ENCODE results near the gene TBCCD1. TPM values are rescaled to one million over a fixed set of nuclear protein-coding genes. Genes with fewer than 3 reads are reported as not detected.

Gene TBCCD1
- total and polyA plus RNA-seq, 2 donors (not counting 3 experiments of a cell fraction or from before 2014, with no cell fraction given): 16.5 to 16.6 TPM

GRCh38 chr3:186612065-186612464, 44.9 kb upstream of the TBCCD1 start:
- CTCF ChIA-PET: interaction anchor here (1.2 to 4.0 kb wide), 4 partner anchors 15 to 629 kb away, joined by 3 to 33 read pairs (median 8); no protein-coding TSS in a partner anchor
- Histone ChIP-seq H3K27ac (ENCODE audit: insufficient read depth, low read depth, low read length) (no peak overlapping the region), H3K4me1 (ENCODE audit: control insufficient read depth, extremely low read depth, insufficient read depth, low read length) (peaks cover 5% of the 10 kb centered on the region), H3K4me2 (ENCODE audit: insufficient read depth, low read length) (no peak overlapping the region), H3K79me2 (ENCODE audit: control insufficient read depth, insufficient read depth, low read length) (no peaks in the 10 kb centered on the region), H4K20me1 (replicated peaks; ENCODE audit: control insufficient read depth, extremely low read depth, insufficient read depth, low read length) (no peaks in the 10 kb centered on the region), H3K36me3 (ENCODE audit: control insufficient read depth in 2 of 2, extremely low read depth in 1 of 2, insufficient read depth in 2 of 2, low read length in 2 of 2) (no peaks in the 10 kb centered on the region), H3K9me1 (replicated peaks; ENCODE audit: control insufficient read depth, extremely low read depth, insufficient read depth, low read length) (no peaks in the 10 kb centered on the region), H2AFZ (ENCODE audit: low read depth, low read length) (no peak overlapping the region), H3K27me3 (ENCODE audit: control insufficient read depth in 2 of 2, insufficient read depth in 2 of 2, low read length in 2 of 2) (peaks cover 3 to 8% of the 10 kb centered on the region in 2 experiments), H3K4me3 (replicated peaks in 1 of 3; ENCODE audit: insufficient read depth in 1 of 3, low read depth in 1 of 3, low read length in 3 of 3) (no peak overlapping the region), H3K9me3 (replicated peaks; ENCODE audit: control insufficient read depth, insufficient read depth, low read length) (no peaks in the 10 kb centered on the region), H3K9ac (replicated peaks; ENCODE audit: extremely low read depth, insufficient read depth, low read length) (no peak overlapping the region)
- dilution Hi-C loops (cut with MboI; ENCODE audit: extremely low pct_ligation_motif_present, low sequenced_read_pairs) (no loop called here), intact Hi-C loops (cut with micrococcal nuclease) (loop anchor here (10.0 kb wide), 1 partner anchor 553 kb away; no protein-coding TSS in a partner anchor)
- no TSS peak for BruUV-seq (replicated peaks)
- FAIRE-seq: no peak
- TF ChIP-seq MAX (IDR thresholded peaks at IDR 0.05; ENCODE audit: insufficient read depth, insufficient read length) (no peak), CTCF (IDR thresholded peaks at IDR 0.05; ENCODE audit: extremely low read depth in 1 of 2, insufficient read depth in 1 of 2, low read depth in 1 of 2, low read length in 2 of 2) (no peak)
- POLR2A ChIA-PET: no interaction called here
- DNase-seq (ENCODE audit: low read depth, low spot score): no peak

- TF ChIP-seq FOS (IDR thresholded peaks at IDR 0.05; ENCODE audit: borderline replicate concordance, insufficient read depth, low read length): no peak
- TF ChIP-seq MYC (IDR thresholded peaks at IDR 0.05; ENCODE audit: low read depth, low read length): no peak
- TF ChIP-seq POLR2AphosphoS5 (IDR thresholded peaks at IDR 0.05; ENCODE audit: insufficient read depth, low read depth, low read length): no peak
- no peak for TF ChIP-seq GATA2 (IDR thresholded peaks at IDR 0.05; ENCODE audit: insufficient read depth, insufficient read length, low read depth, low read length)
- TF ChIP-seq MAX (IDR thresholded peaks at IDR 0.05; ENCODE audit: insufficient read depth, insufficient read length): no peak
- TF ChIP-seq POLR2A (IDR thresholded peaks at IDR 0.05; ENCODE audit: low read depth, low read length): no peak
- TF ChIP-seq JUN (IDR thresholded peaks at IDR 0.05; ENCODE audit: borderline replicate concordance, insufficient read depth, insufficient read length, low read depth): no peak
- no peak for TF ChIP-seq CTCF (IDR thresholded peaks at IDR 0.05; ENCODE audit: extremely low read depth in 1 of 2, insufficient read depth in 1 of 2, low read depth in 1 of 2, low read length in 2 of 2)
- Histone ChIP-seq H3K9ac (replicated peaks; ENCODE audit: extremely low read depth, insufficient read depth, low read length) (no peak overlapping the region), H3K79me2 (ENCODE audit: control insufficient read depth, insufficient read depth, low read length) (no peaks in the 10 kb centered on the region), H3K9me1 (replicated peaks; ENCODE audit: control insufficient read depth, extremely low read depth, insufficient read depth, low read length) (no peaks in the 10 kb centered on the region), H3K27ac (ENCODE audit: insufficient read depth, low read depth, low read length) (no peak overlapping the region), H3K36me3 (ENCODE audit: control insufficient read depth in 2 of 2, extremely low read depth in 1 of 2, insufficient read depth in 2 of 2, low read length in 2 of 2) (no peaks in the 10 kb centered on the region), H3K9me3 (replicated peaks; ENCODE audit: control insufficient read depth, insufficient read depth, low read length) (no peaks in the 10 kb centered on the region), H3K4me3 (replicated peaks in 1 of 3; ENCODE audit: insufficient read depth in 1 of 3, low read depth in 1 of 3, low read length in 3 of 3) (no peak overlapping the region), H3K4me1 (ENCODE audit: control insufficient read depth, extremely low read depth, insufficient read depth, low read length) (peaks cover 1% of the 10 kb centered on the region), H2AFZ (ENCODE audit: low read depth, low read length) (no peak overlapping the region), H3K27me3 (ENCODE audit: control insufficient read depth in 2 of 2, insufficient read depth in 2 of 2, low read length in 2 of 2) (peaks cover 3 to 5% of the 10 kb centered on the region in 2 experiments), H3K4me2 (ENCODE audit: insufficient read depth, low read length) (no peak overlapping the region), H4K20me1 (replicated peaks; ENCODE audit: control insufficient read depth, extremely low read depth, insufficient read depth, low read length) (no peaks in the 10 kb centered on the region)
- CTCF ChIA-PET: interaction anchor here (0.7 to 4.0 kb wide), 10 partner anchors 7 to 627 kb away, joined by 3 to 33 read pairs (median 4); no protein-coding TSS in a partner anchor
- no TSS peak for BruUV-seq (replicated peaks)
- DNase-seq (ENCODE audit: low read depth, low spot score): no peak
- FAIRE-seq: no peak
- POLR2A ChIA-PET: no interaction called here
- intact Hi-C loops (cut with micrococcal nuclease) (no loop called here), dilution Hi-C loops (cut with MboI; ENCODE audit: extremely low pct_ligation_motif_present, low sequenced_read_pairs) (no loop called here)
Observed at GRCh38 chr3:186609247-186609868, 42.2 kb upstream of the TBCCD1 start.
